Endothelial cell of umbilical vein (primary cell): ENCODE data around the gene RNASE8. TPM values are rescaled to one million over a fixed set of nuclear protein-coding genes. Genes with fewer than 3 reads are reported as not detected.

Experiments used
- BruUV-seq: library from RNA; stranded (reverse); fragments of 400-500 nt; replicated peaks from 2 replicates; lab custom pipeline; 2021; lab: Mats Ljungman, UMichigan
- CTCF ChIA-PET: fragments of 300-600, 350-600 bp; sonication (Branson Sonifier 250); formaldehyde crosslinking; loops from one replicate; lab custom pipeline; 2021; ENCODE audit warnings: antibody characterized with exemption, inconsistent platforms; lab: Charles Lee
- POLR2A ChIA-PET: fragments of 300-600, 350-600 bp; sonication (Branson Sonifier 250); formaldehyde crosslinking; loops from one replicate; lab custom pipeline; 2021; ENCODE audit warnings: antibody characterized with exemption, inconsistent platforms; lab: Charles Lee
- DNase-seq: peaks from one replicate; pipeline ENCODE4 v3.0.0-alpha.2; 2011; ENCODE audit warnings: low read depth, low spot score
- FAIRE-seq: peaks from 2 replicates; lab custom pipeline; 2011; peaks lifted over from hg19 to GRCh38; lab: Jason Lieb, UNC
- H2AFZ ChIP-seq: 2 replicates; pipeline ENCODE4 v1.6.0; 2012; ENCODE audit warnings: low read depth, low read length, control low read depth, inconsistent platforms
- H3K27ac ChIP-seq: 2 replicates; pipeline ENCODE4 v1.5.1; 2011; ENCODE audit warnings: low read depth, mild to moderate bottlenecking, control low read depth, low read length, moderate library complexity; ENCODE audit not compliant: insufficient read depth
- H3K27me3 ChIP-seq, 2 experiments: 2 replicates each; pipeline versions ENCODE4 v1.6.0 to v1.6.1; 2011; ENCODE audit warnings: low read length in 2 of 2, mixed read lengths in 1 of 2; ENCODE audit not compliant: control insufficient read depth in 2 of 2, insufficient read depth in 2 of 2
- H3K36me3 ChIP-seq, 2 experiments: 2 replicates in 1 of 2; 3 replicates in 1 of 2; pipeline ENCODE4 v1.5.1; 2011; ENCODE audit warnings: low read length in 2 of 2, mild to moderate bottlenecking in 1 of 2, moderate library complexity in 1 of 2; ENCODE audit not compliant: control insufficient read depth in 2 of 2, insufficient read depth in 2 of 2; ENCODE audit errors: extremely low read depth in 1 of 2
- H3K4me1 ChIP-seq: 3 replicates; pipeline ENCODE4 v1.5.1; 2011; ENCODE audit warnings: mild to moderate bottlenecking, low read length; ENCODE audit not compliant: control insufficient read depth, insufficient read depth; ENCODE audit errors: extremely low read depth
- H3K4me2 ChIP-seq: 2 replicates; pipeline ENCODE4 v1.6.1; 2011; ENCODE audit warnings: low read length, control low read depth, mixed read lengths; ENCODE audit not compliant: insufficient read depth
- H3K4me3 ChIP-seq, 3 experiments: fragments of 200-600 bp in 1 of 3; sonication (generic), shearing (Covaris generic) in 1 of 3; replicated peaks in 1 of 3; 2 replicates each; pipeline ENCODE4 v1.5.1; 2011 to 2016; ENCODE audit warnings: control low read depth in 3 of 3, low read length in 3 of 3, mild to moderate bottlenecking in 2 of 3, inconsistent platforms in 1 of 3, low read depth in 1 of 3, moderate library complexity in 1 of 3; ENCODE audit not compliant: insufficient read depth in 1 of 3
- H3K79me2 ChIP-seq: 2 replicates; pipeline ENCODE4 v1.6.0; 2012; ENCODE audit warnings: low read length, inconsistent platforms; ENCODE audit not compliant: control insufficient read depth, insufficient read depth
- H3K9ac ChIP-seq: replicated peaks from 2 replicates; pipeline ENCODE3; 2011; ENCODE audit warnings: low read length, control low read depth; ENCODE audit not compliant: insufficient read depth; ENCODE audit errors: extremely low read depth
- H3K9me1 ChIP-seq: replicated peaks from 3 replicates; pipeline ENCODE4 v1.6.0; 2011; ENCODE audit warnings: mild to moderate bottlenecking, low read length; ENCODE audit not compliant: control insufficient read depth, insufficient read depth; ENCODE audit errors: extremely low read depth
- H3K9me3 ChIP-seq: replicated peaks from 2 replicates; pipeline ENCODE4 v1.5.1; 2012; ENCODE audit warnings: low read length, inconsistent platforms; ENCODE audit not compliant: control insufficient read depth, insufficient read depth
- H4K20me1 ChIP-seq: replicated peaks from 2 replicates; pipeline ENCODE3; 2011; ENCODE audit warnings: mild to moderate bottlenecking, low read length; ENCODE audit not compliant: control insufficient read depth, insufficient read depth; ENCODE audit errors: extremely low read depth
- CTCF ChIP-seq, 2 donors: IDR thresholded peaks; 1 replicate in 1 of 2; 2 replicates in 1 of 2; pipeline ENCODE4 v1.5.1; 2011; ENCODE audit warnings: low read length in 2 of 2, mild to moderate bottlenecking in 2 of 2, moderate library complexity in 2 of 2, control low read depth in 1 of 2, inconsistent platforms in 1 of 2, low read depth in 1 of 2; ENCODE audit not compliant: insufficient read depth in 1 of 2; ENCODE audit errors: extremely low read depth in 1 of 2
- FOS ChIP-seq: IDR thresholded peaks from 2 replicates; pipeline ENCODE4 v1.6.1; 2011; ENCODE audit warnings: mild to moderate bottlenecking, low read length, moderate library complexity, borderline replicate concordance; ENCODE audit not compliant: insufficient read depth
- GATA2 ChIP-seq: IDR thresholded peaks from 2 replicates; pipeline ENCODE4 v1.7.0; 2011; ENCODE audit warnings: low read depth, mild to moderate bottlenecking, moderate library complexity, mixed read lengths, low read length; ENCODE audit not compliant: insufficient read length, insufficient read depth
- JUN ChIP-seq: IDR thresholded peaks from 2 replicates; pipeline ENCODE4 v1.6.1; 2011; ENCODE audit warnings: borderline replicate concordance, low read depth; ENCODE audit not compliant: insufficient read length, insufficient read depth
- MAX ChIP-seq: IDR thresholded peaks from 2 replicates; pipeline ENCODE4 v1.6.1; 2011; ENCODE audit not compliant: insufficient read depth, insufficient read length
- MYC ChIP-seq: IDR thresholded peaks from one replicate; pipeline ENCODE4 v1.6.1; 2011; ENCODE audit warnings: mild to moderate bottlenecking, low read depth, low read length
- POLR2A ChIP-seq: IDR thresholded peaks from 2 replicates; pipeline ENCODE4 v1.6.1; 2012; ENCODE audit warnings: low read depth, mild to moderate bottlenecking, control low read depth, low read length
- POLR2AphosphoS5 ChIP-seq: IDR thresholded peaks from 2 replicates; pipeline ENCODE4 v1.6.1; 2012; ENCODE audit warnings: low read depth, mild to moderate bottlenecking, control low read depth, low read length, moderate library complexity; ENCODE audit not compliant: insufficient read depth
- dilution Hi-C: fragments of 300-500 bp; cut with MboI; formaldehyde crosslinking; loops from one replicate; pipeline ENCODE4 v1.15.0; 2019; ENCODE audit warnings: low sequenced_read_pairs; ENCODE audit not compliant: extremely low pct_ligation_motif_present
- intact Hi-C: fragments of 100-400 bp; cut with micrococcal nuclease; formaldehyde crosslinking; loops from one replicate; pipeline ENCODE4 v1.10.0; 2022
- polyA plus RNA-seq, 4 experiments: library from polyadenylated mRNA; depleted of rRNA in 3 of 4; stranded (reverse) in 3 of 4; unstranded in 1 of 4; fragments of >200 nt; gene quantifications; 2 replicates each; pipeline versions ENCODE4 v1.2.1 to v1.2.3, GENCODE V29; 2011 to 2012; ENCODE audit warnings: missing spikeins in 1 of 4
- total RNA-seq: library from RNA; stranded (reverse); gene quantifications from 2 replicates; pipeline ENCODE4 v1.2.3, GENCODE V29; 2021

The RNASE8 gene
- total and polyA plus RNA-seq, 2 donors (not counting 3 experiments of a cell fraction or from before 2014, with no cell fraction given) = not detected

GRCh38 chr14:21019366-21019765, 38.3 kb upstream of the RNASE8 start:
- Histone ChIP-seq H3K9me1 (no peaks in the 10 kb centered on the region), H3K36me3 (no peaks in the 10 kb centered on the region), H2AFZ (no peak overlapping the region), H3K9ac (no peak overlapping the region), H3K79me2 (no peaks in the 10 kb centered on the region), H3K9me3 (no peaks in the 10 kb centered on the region), H3K27me3 (peaks cover 31 to 35% of the 10 kb centered on the region in 2 experiments), H3K4me2 (no peak overlapping the region), H3K4me1 (no peaks in the 10 kb centered on the region), H4K20me1 (no peaks in the 10 kb centered on the region), H3K4me3 (no peak overlapping the region), H3K27ac (no peak overlapping the region)
- DNase-seq = no peak
- dilution Hi-C loops (no loop called here), intact Hi-C loops (no loop called here)
- POLR2A ChIA-PET = no interaction called here
- TF ChIP-seq MAX (no peak), POLR2AphosphoS5 (no peak), JUN (no peak), MYC (no peak), POLR2A (no peak), GATA2 (no peak), CTCF (IDR thresholded peaks at IDR 0.05; ENCODE audit: extremely low read depth in 1 of 2, insufficient read depth in 1 of 2, low read depth in 1 of 2, low read length in 2 of 2) (no peak), FOS (no peak)
- CTCF ChIA-PET = interaction anchor here (0.7 to 1.7 kb wide), 4 partner anchors 9 to 85 kb away, joined by 3 to 4 read pairs (median 4); no protein-coding TSS in a partner anchor
- BruUV-seq = no TSS peak
- FAIRE-seq = no peak
